GM19452 (cell line): ENCODE results near the gene PGAP6.
"Not testable (repeated sequence)": the region's sequence is repeated elsewhere in the genome, so short reads cannot be mapped to it uniquely, and the experiment has no call there.

ENCODE experiments used
- ATAC-seq: cut with Tn5 transposase; IDR thresholded peaks from one replicate; pipeline ENCODE4 v1.9.1; 2021; ENCODE audit not compliant: unreplicated experiment

The PGAP6 gene

GRCh38 chr16:351804-352520 is 29.8 kb downstream of the PGAP6 start:
- ATAC-seq: peak; percentile 20

- ATAC-seq: no peak
These were observed 31.6 kb downstream of the PGAP6 start for GRCh38 chr16:350203-350602.

GRCh38 chr16:349211-349610 is 32.6 kb downstream of the PGAP6 start:
- peak; percentile 33 for ATAC-seq

GRCh38 chr16:348495-348894 is 33.3 kb downstream of the PGAP6 start:
- ATAC-seq: not testable (repeated sequence)

DNA sequence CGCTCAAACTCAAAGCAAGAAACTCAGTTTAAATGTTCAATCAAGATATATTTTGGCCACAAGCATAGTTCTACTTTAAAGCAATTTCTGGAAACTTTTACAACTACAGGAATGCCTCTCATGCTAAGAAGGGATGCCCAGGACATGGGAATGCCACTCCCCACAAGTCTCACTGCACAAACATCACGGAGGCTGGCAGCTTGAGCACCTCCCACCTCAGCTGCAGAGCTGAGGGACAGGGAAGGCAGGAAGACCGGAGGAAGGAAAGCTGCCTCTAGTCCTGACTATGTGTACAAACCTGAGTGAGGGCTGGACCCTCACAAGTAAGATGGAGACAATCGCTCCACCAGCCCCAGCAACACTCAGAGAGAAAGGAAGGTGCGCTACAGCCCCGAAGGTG is 34.6 kb downstream of the PGAP6 start:
- ATAC-seq: no peak

GRCh38 chr16:346587-346986 is 35.2 kb downstream of the PGAP6 start:
- no peak for ATAC-seq

- ATAC-seq: no peak
These were observed 36.0 kb downstream of the PGAP6 start for GRCh38 chr16:345772-346171.

GRCh38 chr16:342455-343213 is 39.1 kb downstream of the PGAP6 start:
- ATAC-seq: no peak

DNA sequence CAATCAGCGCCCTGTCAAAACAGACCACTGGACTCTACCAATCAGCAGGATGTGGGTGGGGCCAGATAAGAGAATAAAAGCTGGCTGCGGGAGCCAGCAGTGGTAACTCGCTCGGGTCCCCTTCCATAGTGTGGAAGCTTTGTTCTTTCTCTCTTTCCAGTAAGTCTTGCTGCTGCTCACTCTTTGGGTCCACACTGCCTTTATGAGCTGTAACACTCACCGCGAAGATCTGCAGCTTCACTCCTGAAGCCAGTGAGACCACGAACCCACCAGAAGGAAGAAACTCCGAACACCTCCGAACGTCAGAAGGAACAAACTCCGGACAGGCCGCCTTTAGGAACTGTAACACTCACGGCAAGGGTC is 39.8 kb downstream of the PGAP6 start:
- not testable (repeated sequence) for ATAC-seq

DNA sequence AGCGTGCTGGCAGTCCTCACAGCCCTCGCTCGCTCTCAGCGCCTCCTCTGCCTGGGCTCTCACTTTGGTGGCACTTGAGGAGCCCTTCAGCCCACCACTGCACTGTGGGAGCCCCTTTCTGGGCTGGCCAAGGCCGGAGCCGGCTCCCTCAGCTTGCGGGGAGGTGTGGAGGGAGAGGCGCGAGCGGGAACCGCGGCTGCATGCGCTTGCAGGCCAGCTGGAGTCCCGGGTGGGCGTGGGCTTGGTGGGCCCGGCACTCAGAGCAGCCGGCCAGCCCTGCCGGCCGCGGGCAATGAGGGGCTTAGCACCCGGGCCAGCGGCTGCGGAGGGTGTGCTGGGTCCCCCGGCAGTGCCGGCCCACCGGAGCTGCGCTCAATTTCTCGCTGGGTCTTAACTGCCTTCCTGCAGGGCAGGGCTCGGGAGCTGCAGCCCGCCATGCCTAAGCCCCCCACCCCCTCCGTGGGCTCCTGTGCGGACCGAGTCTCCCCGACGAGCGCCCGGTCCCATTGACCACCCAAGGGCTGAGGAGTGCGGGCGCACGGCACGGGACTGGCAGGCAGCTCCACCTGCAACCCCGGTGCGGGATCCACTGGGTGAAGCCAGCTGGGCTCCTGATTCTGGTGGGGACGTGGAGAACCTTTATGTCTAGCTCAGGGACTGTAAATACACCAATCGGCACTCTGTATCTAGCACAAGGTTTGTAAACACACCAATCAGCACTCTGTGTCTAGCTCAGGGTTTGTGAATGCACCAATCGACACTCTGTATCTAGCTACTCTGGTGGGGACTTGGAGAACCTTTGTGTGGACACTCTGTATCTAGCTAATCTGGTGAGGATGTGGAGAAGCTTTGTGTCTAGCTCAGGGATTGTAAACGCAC is 40.4 kb downstream of the PGAP6 start:
- not testable (repeated sequence) for ATAC-seq

DNA sequence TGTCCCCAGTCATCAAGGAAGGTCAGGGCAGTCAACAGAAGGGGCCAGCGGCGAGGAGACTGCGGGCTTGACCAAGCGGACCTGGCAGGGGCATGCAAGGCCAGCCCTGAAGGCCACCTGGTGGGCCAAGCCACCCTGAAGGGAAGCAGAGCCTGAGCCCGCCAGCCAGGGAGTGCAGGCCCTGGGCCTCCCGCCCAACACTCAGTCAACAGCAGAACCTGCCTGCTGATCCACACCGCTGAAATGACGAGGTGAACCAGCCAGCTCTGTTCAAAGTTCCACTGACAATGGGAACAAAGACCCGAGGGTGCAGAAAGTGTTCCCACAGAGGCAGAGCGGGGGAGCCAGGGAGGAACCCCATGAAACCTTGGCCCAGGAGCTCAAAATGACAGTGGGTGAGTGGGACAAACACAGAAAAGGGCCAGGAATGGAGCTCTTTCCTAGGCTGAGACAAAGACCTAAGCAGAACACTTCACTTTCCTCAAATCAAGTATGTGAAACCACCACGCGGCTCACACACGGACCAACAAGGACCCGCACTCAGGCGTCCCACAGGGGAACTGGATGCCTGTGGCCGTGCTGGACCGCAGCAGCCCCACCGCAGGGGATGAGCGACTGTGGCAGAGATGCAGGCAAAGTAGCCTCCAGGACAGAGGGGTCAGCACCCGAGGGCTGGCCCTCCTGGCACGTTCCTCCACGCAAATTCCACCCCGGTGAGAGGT is 41.2 kb downstream of the PGAP6 start:
- no peak for ATAC-seq

GRCh38 chr16:339680-340079 is 42.1 kb downstream of the PGAP6 start:
- ATAC-seq: no peak

- ATAC-seq: no peak
These were observed 43.7 kb downstream of the PGAP6 start for GRCh38 chr16:337975-338575.

DNA sequence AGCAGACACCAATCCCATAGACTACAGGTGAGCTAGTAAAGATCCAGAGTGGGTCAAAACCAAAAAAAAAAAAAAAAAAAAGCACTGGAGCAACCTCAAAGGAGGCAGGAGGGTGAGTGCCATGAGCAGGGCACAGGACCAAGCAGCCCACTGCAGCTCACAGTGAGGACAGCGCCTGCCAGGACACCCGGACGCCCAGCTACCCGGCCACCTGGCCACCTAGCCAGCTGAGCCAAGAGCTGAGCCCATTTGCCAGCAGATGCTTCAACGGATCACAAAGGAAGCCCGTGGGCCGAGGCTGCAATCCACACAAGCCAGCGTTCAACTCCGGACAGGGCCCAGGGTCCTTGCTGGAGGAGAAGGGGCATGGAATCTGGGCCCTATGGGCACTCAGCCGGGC is 44.3 kb downstream of the PGAP6 start:
- ATAC-seq: no peak

DNA sequence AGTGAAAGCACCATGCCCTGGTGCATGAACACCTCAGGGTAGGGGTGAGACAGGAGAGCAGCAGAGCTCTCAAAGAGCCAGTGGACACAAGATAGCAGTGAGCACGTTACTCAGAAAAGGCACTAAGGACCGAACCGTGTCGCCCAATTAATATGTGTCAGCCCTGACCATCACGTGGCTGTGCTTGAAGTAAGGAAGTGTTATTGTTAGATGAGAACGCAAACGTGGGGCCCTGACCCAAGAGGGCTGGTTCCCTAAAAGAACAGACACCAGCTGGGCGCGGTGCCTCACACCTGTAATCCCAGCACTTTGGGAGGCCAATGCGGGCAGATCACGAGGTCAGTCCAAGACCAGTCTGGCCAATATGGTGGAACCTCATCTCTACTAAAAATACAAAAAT is 45.5 kb downstream of the PGAP6 start:
- ATAC-seq: no peak

- ATAC-seq: not testable (repeated sequence)
These were observed 46.7 kb downstream of the PGAP6 start for GRCh38 chr16:334861-335632.

GRCh38 chr16:334164-334832 is 47.5 kb downstream of the PGAP6 start:
- ATAC-seq: not testable (repeated sequence)

DNA sequence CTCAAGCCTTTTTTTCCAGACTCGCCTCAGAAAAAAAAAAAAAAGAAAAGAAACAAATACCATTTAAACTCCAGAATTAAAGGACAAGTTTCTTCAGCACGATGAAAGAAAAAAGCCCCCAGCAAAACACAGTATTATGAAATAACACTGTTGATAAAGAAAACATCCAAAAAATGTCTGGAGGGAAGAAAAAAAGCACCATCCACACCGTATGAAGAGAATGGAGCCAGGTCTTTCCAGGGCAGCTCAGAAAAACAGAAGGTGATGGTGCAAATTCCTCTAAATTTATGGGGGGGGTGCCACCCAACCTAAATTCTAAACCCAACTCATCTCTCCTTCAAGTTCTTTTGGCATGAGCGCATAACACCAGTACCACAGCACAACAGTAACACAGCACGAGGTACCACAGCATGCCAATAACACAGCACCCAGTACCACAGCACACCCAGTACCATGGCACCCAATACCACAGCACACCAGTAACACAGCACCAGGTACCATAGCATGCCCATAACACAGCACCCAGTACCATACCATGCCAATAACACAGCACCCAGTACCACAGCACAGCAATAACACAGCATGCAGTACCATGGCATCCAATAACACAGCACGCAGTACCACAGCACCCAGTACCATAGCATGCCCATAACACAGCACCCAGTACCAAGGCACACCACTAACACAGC is 48.2 kb downstream of the PGAP6 start:
- ATAC-seq: no peak
